Skeletal muscle satellite cell (primary cell): ENCODE measurements around the gene CDIPT. TPM values are rescaled to one million over a fixed set of nuclear protein-coding genes. Genes with fewer than 3 reads are reported as not detected.
A peak's percentile ranks its signal among the peaks of the same experiment; 100 is the strongest.

ENCODE experiments used
- H3K27me3 ChIP-seq: 2 replicates; pipeline ENCODE4 v1.7.0; 2013; ENCODE audit warnings: low read length; ENCODE audit not compliant: control insufficient read depth, insufficient read depth
- H3K36me3 ChIP-seq: 2 replicates; pipeline ENCODE4 v1.7.0; 2013; ENCODE audit warnings: mild to moderate bottlenecking, control low read depth, low read length; ENCODE audit not compliant: insufficient read depth
- H3K4me1 ChIP-seq: 2 replicates; pipeline ENCODE4 v1.7.0; 2013; ENCODE audit warnings: low read length; ENCODE audit not compliant: control insufficient read depth, insufficient read depth
- H3K4me2 ChIP-seq: 2 replicates; pipeline ENCODE4 v1.7.0; 2013; ENCODE audit warnings: mild to moderate bottlenecking, low read length
- H3K4me3 ChIP-seq: 2 replicates; pipeline ENCODE4 v1.7.0; 2013; ENCODE audit warnings: low read length
- H3K9ac ChIP-seq: 2 replicates; pipeline ENCODE4 v1.7.0; 2013; ENCODE audit warnings: mild to moderate bottlenecking, low read depth, low read length, moderate library complexity
- H3K9me3 ChIP-seq: replicated peaks from 2 replicates; pipeline ENCODE4 v1.7.0; 2013; ENCODE audit warnings: mild to moderate bottlenecking, control low read depth, low read length
- small RNA-seq: library from RNA; depleted of rRNA; stranded (forward); fragments of <200 nt; gene quantifications from one replicate; pipeline ENCODE3, GENCODE V24; 2012

CDIPT gene

GRCh38 chr16:29812754-29813643 lies 50.0 kb downstream of the CDIPT start:
- Histone ChIP-seq H3K9ac (no peak overlapping the region), H3K4me3 (no peak overlapping the region)

GRCh38 chr16:29811896-29812665 lies 50.9 kb downstream of the CDIPT start, which contains the start of gene PRRT2:
Gene PRRT2 (plus strand): TSS chr16:29812193. CDS start chr16:29813055, 862 bp downstream.
- Histone ChIP-seq H3K9me3 (no peaks in the 10 kb centered on the region), H3K36me3 (peaks cover 21% of the 10 kb centered on the region), H3K4me2 (peak within 1 kb of the TSS; percentile 94), H3K9ac (peak within 1 kb of the TSS; percentile 42), H3K27me3 (no peaks in the 10 kb centered on the region), H3K4me3 (peak within 1 kb of the TSS; percentile 65), H3K4me1 (peaks cover 55% of the 10 kb centered on the region)

More at GRCh38 chr16:29812754-29813643, 50.0 kb downstream of the CDIPT start:
- Histone ChIP-seq H3K4me2 (peak overlapping the region; percentile 94), H3K9me3 (no peaks in the 10 kb centered on the region), H3K4me1 (peaks cover 54% of the 10 kb centered on the region), H3K36me3 (peaks cover 21% of the 10 kb centered on the region), H3K27me3 (no peaks in the 10 kb centered on the region)

GRCh38 chr16:29811170-29811895 lies 51.7 kb downstream of the CDIPT start:
- Histone ChIP-seq H3K4me2 (peak overlapping the region; percentile 94), H3K9me3 (no peaks in the 10 kb centered on the region), H3K36me3 (peaks cover 21% of the 10 kb centered on the region), H3K9ac (peak overlapping the region; percentile 42), H3K27me3 (no peaks in the 10 kb centered on the region), H3K4me3 (peak overlapping the region; percentile 65), H3K4me1 (peaks cover 51% of the 10 kb centered on the region)

GRCh38 chr16:29810699-29811169 lies 52.3 kb downstream of the CDIPT start:
- Histone ChIP-seq H3K4me2 (peak overlapping the region; percentile 94), H3K27me3 (no peaks in the 10 kb centered on the region), H3K4me1 (peaks cover 51% of the 10 kb centered on the region), H3K4me3 (no peak overlapping the region), H3K9ac (peak overlapping the region; percentile 33), H3K9me3 (no peaks in the 10 kb centered on the region), H3K36me3 (peaks cover 21% of the 10 kb centered on the region)

- H3K27me3 ChIP-seq, result no peaks in the 10 kb centered on the region
- H3K4me2 ChIP-seq, result peak overlapping the region; percentile 94
- H3K9me3 ChIP-seq, result no peaks in the 10 kb centered on the region
- H3K9ac ChIP-seq, result peak overlapping the region; percentile 33
- peaks cover 21% of the 10 kb centered on the region for H3K36me3 ChIP-seq
- H3K4me3 ChIP-seq, result no peak overlapping the region
- peaks cover 48% of the 10 kb centered on the region for H3K4me1 ChIP-seq
Measured at GRCh38 chr16:29809850-29810698, 53.0 kb downstream of the CDIPT start.

GRCh38 chr16:29809031-29809747 lies 53.8 kb downstream of the CDIPT start:
- H3K9me3 ChIP-seq, result no peaks in the 10 kb centered on the region
- H3K4me3 ChIP-seq, result peak overlapping the region; percentile 77
- no peaks in the 10 kb centered on the region for H3K27me3 ChIP-seq
- peaks cover 54% of the 10 kb centered on the region for H3K4me1 ChIP-seq
- peak overlapping the region; percentile 77 for H3K9ac ChIP-seq
- peaks cover 21% of the 10 kb centered on the region for H3K36me3 ChIP-seq
- H3K4me2 ChIP-seq, result peak overlapping the region; percentile 89

Small RNA genes lying within 50 kb of the gene (small RNA-seq; reads per million reads assigned to genes)
- not detected for gene AC009133.6
- gene AC120114.4, result not detected
